Skeletal muscle cell (primary cell): ENCODE measurements around the gene SOX18.
A peak's percentile ranks its signal among the peaks of the same experiment; 100 is the strongest.

Source experiments
- DNase-seq: peaks from one replicate; pipeline ENCODE4 v3.0.0-alpha.2; 2010; ENCODE audit warnings: low read depth
- H3K4me3 ChIP-seq: 2 replicates; pipeline ENCODE4 v1.5.1; 2011; ENCODE audit warnings: low read depth, mild to moderate bottlenecking, control low read depth, low read length, moderate library complexity

Gene SOX18

GRCh38 chr20:64070244-64070993, 21.0 kb upstream of the SOX18 start:
- no peak for DNase-seq
- no peak overlapping the region for H3K4me3 ChIP-seq

- no peak overlapping the region for H3K4me3 ChIP-seq
Observed at GRCh38 chr20:64069614-64070243, 20.3 kb upstream of the SOX18 start.

DNA sequence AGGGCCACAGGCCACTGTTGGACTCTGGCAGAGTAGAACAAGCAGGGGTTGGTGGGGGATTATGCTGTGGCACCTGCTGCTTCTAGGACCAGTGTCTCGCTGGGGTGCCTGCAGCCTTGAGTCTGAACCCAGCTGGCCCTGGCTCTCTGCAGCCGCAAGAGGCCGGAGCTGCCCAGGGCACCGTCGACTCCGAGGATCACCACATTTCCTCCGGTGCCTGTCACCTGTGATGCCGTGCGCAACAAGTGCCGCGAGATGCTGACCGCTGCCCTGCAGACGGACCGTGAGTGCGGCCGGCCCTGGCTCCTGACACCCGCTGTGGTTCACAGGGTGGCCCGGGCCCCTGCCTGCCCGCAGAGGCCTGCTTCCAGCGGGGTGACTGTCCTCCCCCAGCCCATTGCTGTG, 19.8 kb upstream of the SOX18 start:
- H3K4me3 ChIP-seq = no peak overlapping the region
- DNase-seq = no peak

More at GRCh38 chr20:64069614-64070243, 20.3 kb upstream of the SOX18 start:
- no peak for DNase-seq

DNA sequence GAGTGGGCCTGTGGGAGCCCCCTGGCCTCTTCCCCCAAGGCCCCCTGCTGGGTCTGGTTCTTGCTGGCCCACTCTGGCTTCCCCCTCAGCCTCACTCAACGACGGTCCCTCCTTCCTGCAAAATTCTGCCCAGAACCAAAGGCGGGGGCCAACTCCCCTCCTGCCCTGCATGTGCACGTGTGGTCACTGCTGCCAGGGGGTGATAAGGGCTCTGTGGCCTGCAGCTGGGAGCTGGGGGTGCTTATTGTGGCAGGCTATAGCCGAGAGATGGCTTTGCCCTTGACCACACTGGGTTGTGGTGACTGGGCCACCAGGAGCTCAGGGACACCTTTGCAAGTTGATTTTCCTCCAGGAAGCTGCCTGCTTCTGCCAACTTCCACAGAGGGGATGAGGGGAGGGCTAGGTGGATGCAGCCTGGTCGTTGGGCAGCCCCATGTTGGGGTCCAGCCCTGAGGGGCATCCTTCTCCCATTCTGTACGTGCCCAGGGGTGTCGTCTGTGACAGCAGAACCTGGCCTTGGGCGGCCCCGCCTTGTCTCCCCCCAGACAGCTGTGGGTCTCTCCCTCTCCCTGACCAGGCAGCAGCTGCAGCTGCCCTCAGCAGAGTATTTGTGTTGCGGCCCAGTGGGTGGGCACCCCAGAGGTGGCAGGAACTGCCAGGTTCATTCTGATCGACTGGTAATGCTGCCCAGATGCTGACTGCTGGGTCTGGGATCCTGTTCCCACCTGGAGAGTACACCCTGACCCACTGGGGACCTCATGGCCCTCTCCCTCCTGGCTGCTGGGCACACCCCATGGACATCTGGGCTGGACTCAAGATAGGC, 19.2 kb upstream of the SOX18 start:
- no peak for DNase-seq
- H3K4me3 ChIP-seq = no peak overlapping the region

DNA sequence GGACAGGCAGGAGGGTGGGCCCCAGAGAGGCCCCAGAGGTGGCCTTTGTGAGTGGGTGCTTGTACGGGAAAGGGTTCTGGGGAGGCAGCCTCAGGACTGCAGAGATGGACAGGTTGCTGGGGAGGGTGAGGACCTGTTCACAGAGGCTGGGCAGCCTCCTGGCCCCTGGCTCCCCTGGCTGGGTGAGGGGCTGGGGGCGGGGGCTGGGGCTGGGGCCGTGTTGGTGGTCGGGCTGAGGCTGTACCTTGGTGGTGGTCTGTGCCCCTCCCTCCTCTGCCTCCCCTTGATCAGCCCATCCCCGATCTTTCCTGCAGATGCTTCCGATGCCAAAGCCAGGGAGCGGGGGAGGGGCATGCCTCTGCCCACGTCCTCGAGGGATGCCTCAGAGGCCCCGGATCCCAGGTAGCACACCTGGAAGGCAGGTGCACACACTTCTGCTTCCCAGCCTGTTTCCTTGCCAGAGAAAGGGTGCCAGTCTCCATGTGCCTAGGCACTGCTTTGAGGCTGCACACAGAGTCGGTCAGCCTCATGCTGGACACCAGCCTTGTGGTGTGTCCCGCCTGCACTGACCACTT, 18.4 kb upstream of the SOX18 start:
- H3K4me3 ChIP-seq = no peak overlapping the region
- DNase-seq = no peak

DNA sequence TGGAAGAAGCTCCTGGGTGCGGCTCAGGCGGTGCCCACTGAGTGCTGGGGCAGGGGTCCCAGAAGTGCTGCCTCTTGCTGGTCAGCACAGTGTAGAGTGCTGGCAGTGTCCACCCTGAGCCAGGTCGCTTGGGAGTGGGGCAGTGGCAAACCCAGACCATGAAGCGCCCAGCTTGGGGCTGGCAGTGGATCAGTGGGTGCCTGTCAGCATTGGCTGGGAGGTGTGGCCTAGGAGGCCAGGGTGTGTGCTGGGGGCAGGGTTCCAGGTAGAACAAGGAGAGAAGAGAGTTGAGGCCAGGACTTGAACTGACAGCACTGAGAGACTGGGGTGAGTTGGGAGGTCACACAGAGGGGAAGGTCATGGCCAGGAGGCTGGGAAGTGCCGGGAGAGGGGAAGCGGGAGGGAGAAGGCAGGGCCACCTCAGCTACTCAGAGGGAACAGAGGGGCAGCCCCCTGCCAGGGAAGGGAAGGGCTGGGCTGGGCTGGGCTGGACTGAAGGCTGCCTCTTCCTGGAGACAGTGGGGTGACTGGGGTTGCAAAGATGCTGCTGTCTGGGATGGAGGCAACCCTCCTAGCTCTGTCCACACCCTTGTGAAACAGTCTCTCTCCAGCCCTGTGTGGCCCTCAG, 17.7 kb upstream of the SOX18 start:
- DNase-seq = no peak
- no peak overlapping the region for H3K4me3 ChIP-seq

DNA sequence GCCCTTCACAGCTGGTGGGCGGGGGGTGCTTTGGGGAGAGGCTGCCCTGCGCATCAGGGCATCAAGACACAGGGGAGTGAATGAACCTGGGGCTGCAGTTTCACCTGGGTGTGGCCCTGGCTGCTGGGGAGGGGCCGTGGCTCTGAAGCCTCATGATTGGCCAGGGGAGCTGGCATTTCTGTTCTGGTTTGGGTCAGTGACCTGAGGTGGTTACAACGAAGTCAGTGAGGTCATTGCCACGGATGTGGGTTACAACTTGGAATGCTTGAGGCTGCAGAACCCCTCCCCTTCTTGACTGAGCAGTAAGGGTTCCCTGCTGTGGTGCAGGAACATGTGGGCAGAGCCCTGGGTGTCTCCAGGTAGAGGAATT, 16.5 kb upstream of the SOX18 start:
- H3K4me3 ChIP-seq = no peak overlapping the region
- no peak for DNase-seq

DNA sequence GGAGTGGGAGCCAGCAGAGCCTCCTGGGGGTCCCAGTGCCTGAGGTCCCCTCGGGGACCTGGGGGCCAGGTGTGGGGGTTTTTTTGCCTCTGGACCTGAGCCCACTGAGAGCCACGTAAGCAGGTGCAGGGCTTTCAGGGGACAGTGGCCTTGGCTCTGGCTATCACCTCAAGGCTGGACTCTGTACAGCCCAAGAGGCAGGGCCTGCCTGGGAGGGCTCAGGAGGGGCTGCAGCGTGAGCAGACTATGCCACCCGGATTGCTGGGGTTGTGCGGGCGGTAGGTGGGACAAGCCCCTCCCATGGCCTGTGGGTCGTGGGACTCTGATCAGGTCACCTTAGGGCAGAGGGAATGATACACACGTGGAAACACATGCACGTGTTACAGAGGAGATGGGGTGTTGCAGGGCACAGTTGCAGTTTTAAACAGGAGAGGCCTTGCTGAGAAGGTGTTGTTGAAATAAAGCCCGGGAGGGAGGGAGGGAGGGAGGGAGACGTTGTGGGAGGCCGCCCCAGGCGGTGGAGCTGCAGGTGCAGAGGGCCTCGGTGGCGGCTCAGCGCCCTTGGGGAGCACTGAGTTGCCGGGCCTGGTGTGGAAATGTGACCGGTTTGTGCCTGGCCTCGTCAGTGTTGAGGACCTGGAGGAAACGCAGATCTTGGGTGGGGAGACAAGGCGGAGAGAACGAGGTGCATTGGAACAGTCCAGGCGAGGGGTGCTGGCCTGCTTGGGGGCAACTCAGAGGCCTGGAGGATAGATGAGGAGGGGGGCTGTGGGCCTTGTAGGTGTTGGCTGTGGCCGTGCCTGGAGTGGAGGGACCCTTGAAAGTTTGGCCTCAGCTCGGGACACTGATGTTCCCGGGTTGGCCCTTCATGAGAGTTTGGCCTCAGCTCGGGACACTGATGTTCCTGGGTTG, 15.9 kb upstream of the SOX18 start:
- no peak overlapping the region for H3K4me3 ChIP-seq
- no peak for DNase-seq

GRCh38 chr20:64064145-64064698, 14.8 kb upstream of the SOX18 start:
- H3K4me3 ChIP-seq = peak overlapping the region; percentile 89

GRCh38 chr20:64063389-64064144, 14.1 kb upstream of the SOX18 start:
- no peak for DNase-seq

More at GRCh38 chr20:64064145-64064698, 14.8 kb upstream of the SOX18 start:
- DNase-seq = no peak

GRCh38 chr20:64062596-64063388, 13.4 kb upstream of the SOX18 start, which contains the start of gene TCEA2:
Gene TCEA2 (plus strand): TSS chr20:64063198. CDS start chr20:64063313, 115 bp downstream.
- H3K4me3 ChIP-seq = peak within 1 kb of the TSS; percentile 89
- peak; percentile 84 for DNase-seq

More at GRCh38 chr20:64063389-64064144, 14.1 kb upstream of the SOX18 start:
- H3K4me3 ChIP-seq = peak overlapping the region; percentile 89

DNA sequence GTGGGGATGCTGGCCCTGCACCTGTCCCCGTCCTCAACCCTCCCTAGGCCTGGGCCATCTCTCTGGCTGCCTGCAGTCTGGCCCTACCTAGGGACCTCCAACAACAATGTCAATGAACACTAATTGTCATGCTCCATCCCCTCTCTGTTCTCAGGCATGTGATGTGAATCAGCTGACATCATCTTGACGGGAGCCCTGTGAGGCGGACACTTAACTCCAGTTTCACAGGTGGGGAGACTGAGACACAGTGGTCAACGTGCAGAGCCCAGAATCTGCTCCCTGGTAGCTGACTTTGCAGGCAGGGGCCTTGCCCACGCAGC, 12.8 kb upstream of the SOX18 start:
- H3K4me3 ChIP-seq = peak overlapping the region; percentile 89
- DNase-seq = no peak

DNA sequence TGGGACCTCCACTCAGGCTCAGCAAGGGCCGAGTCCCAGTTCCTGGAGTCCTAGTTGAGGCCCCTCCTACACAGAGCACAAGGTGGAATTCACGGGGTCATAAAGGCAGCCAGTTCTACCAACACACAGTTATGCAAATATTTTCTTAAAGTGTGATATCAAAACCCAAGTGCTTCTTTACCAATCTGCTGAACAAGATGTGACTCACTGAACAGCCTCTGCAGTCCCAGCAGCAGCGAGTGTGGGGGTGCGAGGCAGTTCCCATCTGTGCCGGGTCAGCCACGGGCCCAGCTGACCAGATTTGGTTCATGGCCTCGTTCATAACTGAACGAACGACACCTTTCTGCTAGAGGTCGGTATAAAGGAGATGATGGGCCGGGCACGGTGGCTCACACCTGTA, 9.1 kb upstream of the SOX18 start:
- no peak overlapping the region for H3K4me3 ChIP-seq
- no peak for DNase-seq

GRCh38 chr20:64057628-64058498, 8.4 kb upstream of the SOX18 start:
- DNase-seq = no peak
- H3K4me3 ChIP-seq = no peak overlapping the region

GRCh38 chr20:64056889-64057627, 7.6 kb upstream of the SOX18 start:
- DNase-seq = no peak
- H3K4me3 ChIP-seq = no peak overlapping the region

- no peak for DNase-seq
- H3K4me3 ChIP-seq = no peak overlapping the region
Observed at GRCh38 chr20:64056639-64056888, 7.1 kb upstream of the SOX18 start.
